Type B pancreatic cell (in vitro differentiated cells): Measurements from ENCODE around the gene SULT1B1. TPM values are rescaled to one million over a fixed set of nuclear protein-coding genes. Genes with fewer than 3 reads are reported as not detected.

Experiments used
- DNase-seq: peaks from one replicate; pipeline ENCODE4 v3.0.0; 2021; ENCODE audit warnings: mixed read lengths; ENCODE audit not compliant: unreplicated experiment; ENCODE audit errors: extremely low spot score
- H3K27ac Mint-ChIP-seq: 2 replicates; pipeline ENCODE4 v1.8.0; 2021; ENCODE audit warnings: mild to moderate bottlenecking, mixed read lengths
- H3K27me3 Mint-ChIP-seq: 2 replicates; pipeline ENCODE4 v1.8.0; 2021; ENCODE audit warnings: mixed read lengths
- H3K36me3 Mint-ChIP-seq: 2 replicates; pipeline ENCODE4 v1.8.0; 2021; ENCODE audit warnings: mixed read lengths
- H3K4me1 Mint-ChIP-seq: one replicate; pipeline ENCODE4 v1.8.0; 2021; ENCODE audit warnings: mixed read lengths; ENCODE audit not compliant: unreplicated experiment
- H3K4me3 Mint-ChIP-seq: 2 replicates; pipeline ENCODE4 v1.8.0; 2021; ENCODE audit warnings: mild to moderate bottlenecking, mixed read lengths
- H3K9me3 Mint-ChIP-seq: 2 replicates; pipeline ENCODE4 v1.8.0; 2021; ENCODE audit warnings: mixed read lengths
- CTCF ChIP-seq: fragments of 200-600 bp; sonication (generic); conservative IDR thresholded peaks from 2 replicates; pipeline ENCODE4 v1.5.0; 2021; ENCODE audit warnings: antibody characterized with exemption, mild to moderate bottlenecking
- total RNA-seq: library from RNA; stranded (reverse); gene quantifications from 2 replicates; pipeline ENCODE4 v1.2.1, GENCODE V29; 2021; ENCODE audit warnings: low replicate concordance

The SULT1B1 gene
- total RNA-seq, 1 donor from 2014 or later: 2.5 TPM

- no peaks in the 10 kb centered on the region for H3K4me1 Mint-ChIP-seq
- no peaks in the 10 kb centered on the region for H3K36me3 Mint-ChIP-seq
- H3K4me3 Mint-ChIP-seq: no peak overlapping the region
- no peak overlapping the region for H3K27ac Mint-ChIP-seq
- no peak for TF ChIP-seq CTCF
- no peaks in the 10 kb centered on the region for H3K27me3 Mint-ChIP-seq
- DNase-seq: no peak
- H3K9me3 Mint-ChIP-seq: no peaks in the 10 kb centered on the region
These were observed 33.4 kb downstream of the SULT1B1 start for GRCh38 chr4:69726971-69727370.

GRCh38 chr4:69718396-69719271, 41.8 kb downstream of the SULT1B1 start:
- H3K9me3 Mint-ChIP-seq: no peaks in the 10 kb centered on the region
- no peak for TF ChIP-seq CTCF
- no peak for DNase-seq
- H3K4me1 Mint-ChIP-seq: no peaks in the 10 kb centered on the region
- no peaks in the 10 kb centered on the region for H3K36me3 Mint-ChIP-seq
- no peak overlapping the region for H3K27ac Mint-ChIP-seq
- H3K27me3 Mint-ChIP-seq: no peaks in the 10 kb centered on the region
- H3K4me3 Mint-ChIP-seq: no peak overlapping the region

GRCh38 chr4:69717778-69718177, 42.6 kb downstream of the SULT1B1 start:
- H3K27ac Mint-ChIP-seq: no peak overlapping the region

GRCh38 chr4:69716654-69717053, 43.8 kb downstream of the SULT1B1 start:
- H3K4me1 Mint-ChIP-seq: no peaks in the 10 kb centered on the region
- H3K36me3 Mint-ChIP-seq: no peaks in the 10 kb centered on the region
- H3K27me3 Mint-ChIP-seq: no peaks in the 10 kb centered on the region
- no peaks in the 10 kb centered on the region for H3K9me3 Mint-ChIP-seq
- no peak for TF ChIP-seq CTCF
- no peak for DNase-seq
- no peak overlapping the region for H3K4me3 Mint-ChIP-seq
- H3K27ac Mint-ChIP-seq: no peak overlapping the region

More at GRCh38 chr4:69717778-69718177, 42.6 kb downstream of the SULT1B1 start:
- DNase-seq: no peak
- H3K27me3 Mint-ChIP-seq: no peaks in the 10 kb centered on the region
- H3K36me3 Mint-ChIP-seq: no peaks in the 10 kb centered on the region
- no peaks in the 10 kb centered on the region for H3K9me3 Mint-ChIP-seq
- no peaks in the 10 kb centered on the region for H3K4me1 Mint-ChIP-seq
- H3K4me3 Mint-ChIP-seq: no peak overlapping the region
- no peak for TF ChIP-seq CTCF

GRCh38 chr4:69714086-69714485, 46.3 kb downstream of the SULT1B1 start:
- no peak for DNase-seq
- no peaks in the 10 kb centered on the region for H3K27me3 Mint-ChIP-seq
- H3K9me3 Mint-ChIP-seq: no peaks in the 10 kb centered on the region
- H3K36me3 Mint-ChIP-seq: no peaks in the 10 kb centered on the region
- no peak for TF ChIP-seq CTCF
- no peak overlapping the region for H3K27ac Mint-ChIP-seq
- H3K4me1 Mint-ChIP-seq: no peaks in the 10 kb centered on the region
- H3K4me3 Mint-ChIP-seq: no peak overlapping the region
